Lung (tissue), 12 donors: ENCODE measurements around the gene DLG2. TPM values are rescaled to one million over a fixed set of nuclear protein-coding genes. Genes with fewer than 3 reads are reported as not detected.

Experiments
- ATAC-seq: fragments of 200-7000 bp; cut with Tn5 transposase; one replicate; pipeline ENCODE4 v1.9.1; 2020; ENCODE audit warnings: moderate number of reproducible peaks; ENCODE audit not compliant: insufficient read depth, low FRiP score
- DNase-seq, 3 donors: peaks; one replicate each; pipeline ENCODE4 v3.0.0-alpha.2; 2013 to 2017
- H3K27ac ChIP-seq, 2 donors: one replicate each; pipeline ENCODE4 v1.5.1; 2013; ENCODE audit warnings: mild to moderate bottlenecking in 2 of 2, moderate library complexity in 2 of 2, control low read depth in 1 of 2, inconsistent platforms in 1 of 2, low read depth in 1 of 2, low read length in 1 of 2
- H3K27me3 ChIP-seq, 3 donors: one replicate each; pipeline ENCODE4 v1.5.1; 2013; ENCODE audit warnings: low read length in 2 of 3; ENCODE audit not compliant: control insufficient read depth in 3 of 3, insufficient read depth in 3 of 3
- H3K36me3 ChIP-seq, 4 donors: one replicate each; pipeline ENCODE4 v1.5.1; 2013; ENCODE audit warnings: low read length in 4 of 4, mild to moderate bottlenecking in 1 of 4, moderate library complexity in 1 of 4; ENCODE audit not compliant: control insufficient read depth in 4 of 4, insufficient read depth in 4 of 4
- H3K4me1 ChIP-seq, 5 donors: one replicate each; pipeline ENCODE4 v1.5.1; 2013; ENCODE audit warnings: low read length in 5 of 5, mild to moderate bottlenecking in 2 of 5, moderate library complexity in 1 of 5; ENCODE audit not compliant: control insufficient read depth in 5 of 5, insufficient read depth in 5 of 5
- H3K4me3 ChIP-seq: one replicate; pipeline ENCODE4 v1.5.1; 2013; ENCODE audit warnings: mild to moderate bottlenecking, control low read depth, moderate library complexity
- H3K9ac ChIP-seq, 2 donors: one replicate each; pipeline ENCODE4 v1.5.1; 2013; ENCODE audit warnings: low read length in 2 of 2, control low read depth in 1 of 2; ENCODE audit not compliant: insufficient read depth in 1 of 2
- H3K9me3 ChIP-seq, 4 donors: one replicate each; pipeline ENCODE4 v1.5.1; 2013; ENCODE audit warnings: low read length in 3 of 4, mild to moderate bottlenecking in 1 of 4, moderate library complexity in 1 of 4; ENCODE audit not compliant: control insufficient read depth in 4 of 4, insufficient read depth in 3 of 4
- WGBS, 2 donors: extraction: QIAGEN DNeasy Blood & Tissue Kit; methylation state at CpG; one replicate each; pipeline ENCODE4 v1.1.7; 2013; 5-methylcytosine and 5-hydroxymethylcytosine counted together
- polyA plus RNA-seq, 2 donors: library from polyadenylated mRNA; stranded (reverse); fragments of 200-250 nt; gene quantifications; one replicate each; pipeline ENCODE4 v1.2.1, GENCODE V29; 2013
- total RNA-seq, 2 donors: library from RNA; depleted of rRNA in 1 of 2; stranded (reverse); fragments of >200 nt in 1 of 2; gene quantifications; one replicate each; pipeline ENCODE4 v1.2.1, GENCODE V29; 2014 to 2021
- TF ChIP-seq, protein P1 (sequence below): IDR thresholded peaks from 2 replicates; pipeline ENCODE4 v1.5.1; 2012; ENCODE audit warnings: mild to moderate bottlenecking; ENCODE audit errors: control extremely low read depth, extremely low read depth
- donor health status: control.
- donor health status: control.
- donor health status: Bipolar disorder and iron deficiency.
- donor health status: healthy.
- donor health status: DM: yes; HTN: yes; CAD: no.

Gene DLG2
- total and polyA plus RNA-seq, 4 donors: 0.32 to 24.1 (median 5.4) TPM

DNA sequence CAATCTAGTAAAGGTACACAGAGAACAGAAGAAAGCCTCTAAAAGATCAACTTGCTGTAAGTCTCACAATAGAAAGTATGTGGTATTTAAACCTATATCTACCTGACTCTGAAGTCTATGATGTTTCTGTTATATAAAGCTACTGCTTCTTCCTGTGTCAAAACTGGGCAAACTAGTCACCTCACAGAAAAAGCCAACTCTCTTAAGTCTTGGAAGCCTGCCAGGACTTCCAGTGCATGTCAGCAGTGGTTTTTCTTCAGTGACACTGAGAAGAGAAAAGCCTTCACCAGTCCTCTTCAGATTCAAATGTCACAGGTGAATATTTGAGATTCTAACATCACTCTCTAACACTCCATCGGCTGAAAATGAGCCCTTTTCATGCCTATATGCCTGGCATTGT lies 808.0 kb downstream of the DLG2 start:
- DNase-seq (peak in 2 of 3 donors; percentile 17 to 46), ATAC-seq (no peak)
- Histone ChIP-seq H3K9me3 (no peaks in the 10 kb centered on the region), H3K36me3 (no peaks in the 10 kb centered on the region), H3K4me3 (no peak overlapping the region), H3K4me1 (no peaks in the 10 kb centered on the region), H3K27me3 (no peaks in the 10 kb centered on the region), H3K27ac (no peak overlapping the region), H3K9ac (no peak overlapping the region)
- TF ChIP-seq, protein P1, sequence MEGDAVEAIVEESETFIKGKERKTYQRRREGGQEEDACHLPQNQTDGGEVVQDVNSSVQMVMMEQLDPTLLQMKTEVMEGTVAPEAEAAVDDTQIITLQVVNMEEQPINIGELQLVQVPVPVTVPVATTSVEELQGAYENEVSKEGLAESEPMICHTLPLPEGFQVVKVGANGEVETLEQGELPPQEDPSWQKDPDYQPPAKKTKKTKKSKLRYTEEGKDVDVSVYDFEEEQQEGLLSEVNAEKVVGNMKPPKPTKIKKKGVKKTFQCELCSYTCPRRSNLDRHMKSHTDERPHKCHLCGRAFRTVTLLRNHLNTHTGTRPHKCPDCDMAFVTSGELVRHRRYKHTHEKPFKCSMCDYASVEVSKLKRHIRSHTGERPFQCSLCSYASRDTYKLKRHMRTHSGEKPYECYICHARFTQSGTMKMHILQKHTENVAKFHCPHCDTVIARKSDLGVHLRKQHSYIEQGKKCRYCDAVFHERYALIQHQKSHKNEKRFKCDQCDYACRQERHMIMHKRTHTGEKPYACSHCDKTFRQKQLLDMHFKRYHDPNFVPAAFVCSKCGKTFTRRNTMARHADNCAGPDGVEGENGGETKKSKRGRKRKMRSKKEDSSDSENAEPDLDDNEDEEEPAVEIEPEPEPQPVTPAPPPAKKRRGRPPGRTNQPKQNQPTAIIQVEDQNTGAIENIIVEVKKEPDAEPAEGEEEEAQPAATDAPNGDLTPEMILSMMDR: no peak
- WGBS, 2 donors: 44 to 68% methylated on average over 1 of the region's 1 CpG

GRCh38 chr11:84817998-84818397 lies 809.1 kb downstream of the DLG2 start:
- no peak overlapping the region for H3K4me3 ChIP-seq
- H3K4me1 ChIP-seq: no peaks in the 10 kb centered on the region
- no peak overlapping the region for H3K9ac ChIP-seq
- TF ChIP-seq, protein P1: no peak
- WGBS, 2 donors: 43 to 68% methylated on average over 3 of the region's 3 CpGs
- no peaks in the 10 kb centered on the region for H3K36me3 ChIP-seq
- H3K27ac ChIP-seq: no peak overlapping the region
- no peaks in the 10 kb centered on the region for H3K9me3 ChIP-seq
- no peaks in the 10 kb centered on the region for H3K27me3 ChIP-seq
- DNase-seq (no peak), ATAC-seq (no peak)

DNA sequence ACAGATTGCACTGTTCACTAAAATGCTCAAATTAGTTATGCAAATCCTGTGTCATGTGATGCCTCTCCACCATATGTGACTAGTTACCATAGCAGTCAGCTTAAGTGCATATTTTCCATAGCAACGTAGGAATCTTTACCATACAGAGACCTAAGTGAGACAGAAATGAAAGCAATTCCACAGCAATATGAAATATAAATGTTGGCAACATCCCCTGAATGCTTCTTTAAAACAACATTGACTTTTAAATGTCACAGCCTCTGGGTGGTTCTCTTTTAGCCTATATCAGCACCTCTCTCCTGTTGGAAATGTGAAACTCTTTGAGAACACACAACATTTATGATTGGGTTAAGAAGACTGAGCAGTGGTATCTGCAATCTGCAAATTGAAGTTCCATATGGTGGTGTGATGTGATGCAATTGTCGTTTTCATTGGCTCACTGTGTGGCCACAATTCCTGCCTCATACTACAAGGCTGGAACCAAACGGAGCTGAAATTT lies 814.6 kb downstream of the DLG2 start:
- H3K4me1 ChIP-seq: no peaks in the 10 kb centered on the region
- TF ChIP-seq, protein P1: no peak
- no peaks in the 10 kb centered on the region for H3K36me3 ChIP-seq
- no peaks in the 10 kb centered on the region for H3K9me3 ChIP-seq
- no peak overlapping the region for H3K4me3 ChIP-seq
- no peak overlapping the region for H3K27ac ChIP-seq
- H3K9ac ChIP-seq: no peak overlapping the region
- no peaks in the 10 kb centered on the region for H3K27me3 ChIP-seq
- WGBS, 2 donors: 61 to 81% methylated on average over 3 of the region's 3 CpGs
- ATAC-seq (no peak), DNase-seq (peak; percentile 29 to 57 (median 40))

DNA sequence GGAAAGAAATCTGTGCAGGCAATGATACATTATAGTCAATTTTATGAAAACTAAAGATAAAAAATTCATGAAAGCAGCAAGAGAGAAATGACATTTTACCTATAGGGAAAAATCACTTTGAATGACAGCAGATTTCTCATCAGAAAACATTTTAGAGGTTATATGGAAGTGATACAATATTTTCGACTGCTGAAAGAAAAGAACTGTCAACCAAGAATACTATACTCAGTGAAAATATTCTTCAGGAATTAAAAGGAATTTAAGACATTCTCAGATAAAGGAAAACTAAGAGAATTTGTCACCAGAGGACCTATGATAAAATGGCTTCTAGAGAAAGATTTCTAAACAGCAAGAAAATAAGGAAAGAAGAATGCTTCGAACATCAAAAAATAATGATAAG lies 820.8 kb downstream of the DLG2 start:
- H3K9ac ChIP-seq: no peak overlapping the region
- H3K36me3 ChIP-seq: no peaks in the 10 kb centered on the region
- TF ChIP-seq, protein P1: no peak
- peaks cover 0 to 2% (median 0%) of the 10 kb centered on the region in 5 donors for H3K4me1 ChIP-seq
- DNase-seq: no peak
- H3K9me3 ChIP-seq: peaks cover 0 to 8% (median 0%) of the 10 kb centered on the region in 4 donors
- H3K4me3 ChIP-seq: no peak overlapping the region
- H3K27ac ChIP-seq: no peak overlapping the region
- H3K27me3 ChIP-seq: no peaks in the 10 kb centered on the region
- no peak for ATAC-seq
- WGBS, 2 donors: 93 to 95% methylated on average over 2 of the region's 2 CpGs
